ENCODE measurements around the gene LAYN. TPM values are rescaled to one million over a fixed set of nuclear protein-coding genes. Genes with fewer than 3 reads are reported as not detected.

The LAYN gene
- total RNA-seq, 1 donor = 81.8 TPM

GRCh38 chr11:111561306-111561705 is 20.8 kb downstream of the LAYN start:
- no peaks in the 10 kb centered on the region for H4K20me1 ChIP-seq (ENCODE audit: insufficient read depth, low read length)
- H3K4me3 ChIP-seq (ENCODE audit: insufficient read depth, low read length) = no peak overlapping the region
- DNase-seq (ENCODE audit: insufficient read length, low spot score, missing footprints) = no peak
- H3K36me3 ChIP-seq (ENCODE audit: insufficient read depth, low read length) = peaks cover 29% of the 10 kb centered on the region
- H3K4me2 ChIP-seq (ENCODE audit: insufficient read depth, low read length) = peak overlapping the region; percentile 22
- peaks cover 40% of the 10 kb centered on the region for H3K4me1 ChIP-seq (ENCODE audit: insufficient read depth, low read length)
- TF ChIP-seq CTCF (IDR thresholded peaks at IDR 0.05; ENCODE audit: extremely low read depth, low read depth, low read length) = no peak
- no peaks in the 10 kb centered on the region for H3K79me2 ChIP-seq (ENCODE audit: insufficient read depth, low read length)
- no peak overlapping the region for H2AFZ ChIP-seq (ENCODE audit: low read length)
- H3K27me3 ChIP-seq (ENCODE audit: insufficient read depth, low read length) = no peaks in the 10 kb centered on the region
- peak overlapping the region; percentile 70 for H3K27ac ChIP-seq (ENCODE audit: low read depth, low read length)
- H3K9me3 ChIP-seq (ENCODE audit: low read depth, low read length) = no peaks in the 10 kb centered on the region

- peak overlapping the region; percentile 22 for H3K4me2 ChIP-seq (ENCODE audit: insufficient read depth, low read length)
- H3K4me1 ChIP-seq (ENCODE audit: insufficient read depth, low read length) = peaks cover 34% of the 10 kb centered on the region
- no peaks in the 10 kb centered on the region for H4K20me1 ChIP-seq (ENCODE audit: insufficient read depth, low read length)
- H3K27me3 ChIP-seq (ENCODE audit: insufficient read depth, low read length) = no peaks in the 10 kb centered on the region
- DNase-seq (ENCODE audit: insufficient read length, low spot score, missing footprints) = peak; percentile 85
- H3K27ac ChIP-seq (ENCODE audit: low read depth, low read length) = peak overlapping the region; percentile 70
- H3K9me3 ChIP-seq (ENCODE audit: low read depth, low read length) = no peaks in the 10 kb centered on the region
- H3K4me3 ChIP-seq (ENCODE audit: insufficient read depth, low read length) = no peak overlapping the region
- peaks cover 25% of the 10 kb centered on the region for H3K36me3 ChIP-seq (ENCODE audit: insufficient read depth, low read length)
- no peak for TF ChIP-seq CTCF (IDR thresholded peaks at IDR 0.05; ENCODE audit: extremely low read depth, low read depth, low read length)
- no peaks in the 10 kb centered on the region for H3K79me2 ChIP-seq (ENCODE audit: insufficient read depth, low read length)
- H2AFZ ChIP-seq (ENCODE audit: low read length) = no peak overlapping the region
Measured at GRCh38 chr11:111561791-111562325, 21.3 kb downstream of the LAYN start.

GRCh38 chr11:111562692-111563389 is 22.3 kb downstream of the LAYN start:
- Histone ChIP-seq H3K79me2 (ENCODE audit: insufficient read depth, low read length) (no peaks in the 10 kb centered on the region), H3K27ac (ENCODE audit: low read depth, low read length) (peak overlapping the region; percentile 70), H4K20me1 (ENCODE audit: insufficient read depth, low read length) (no peaks in the 10 kb centered on the region), H3K36me3 (ENCODE audit: insufficient read depth, low read length) (peaks cover 25% of the 10 kb centered on the region), H3K4me2 (ENCODE audit: insufficient read depth, low read length) (no peak overlapping the region), H3K9me3 (ENCODE audit: low read depth, low read length) (no peaks in the 10 kb centered on the region), H2AFZ (ENCODE audit: low read length) (no peak overlapping the region), H3K27me3 (ENCODE audit: insufficient read depth, low read length) (no peaks in the 10 kb centered on the region), H3K4me1 (ENCODE audit: insufficient read depth, low read length) (peaks cover 26% of the 10 kb centered on the region), H3K4me3 (ENCODE audit: insufficient read depth, low read length) (no peak overlapping the region)
- TF ChIP-seq CTCF (IDR thresholded peaks at IDR 0.05; ENCODE audit: extremely low read depth, low read depth, low read length) = no peak
- DNase-seq (ENCODE audit: insufficient read length, low spot score, missing footprints) = no peak

GRCh38 chr11:111565114-111565720 is 24.7 kb downstream of the LAYN start:
- Histone ChIP-seq H3K36me3 (ENCODE audit: insufficient read depth, low read length) (peaks cover 19% of the 10 kb centered on the region), H4K20me1 (ENCODE audit: insufficient read depth, low read length) (no peaks in the 10 kb centered on the region), H2AFZ (ENCODE audit: low read length) (no peak overlapping the region), H3K79me2 (ENCODE audit: insufficient read depth, low read length) (no peaks in the 10 kb centered on the region), H3K9me3 (ENCODE audit: low read depth, low read length) (no peaks in the 10 kb centered on the region), H3K27ac (ENCODE audit: low read depth, low read length) (no peak overlapping the region), H3K4me3 (ENCODE audit: insufficient read depth, low read length) (no peak overlapping the region), H3K4me1 (ENCODE audit: insufficient read depth, low read length) (peaks cover 19% of the 10 kb centered on the region), H3K27me3 (ENCODE audit: insufficient read depth, low read length) (no peaks in the 10 kb centered on the region), H3K4me2 (ENCODE audit: insufficient read depth, low read length) (no peak overlapping the region)
- peak; percentile 90 for TF ChIP-seq CTCF (IDR thresholded peaks at IDR 0.05; ENCODE audit: extremely low read depth, low read depth, low read length)
- peak; percentile 71 for DNase-seq (ENCODE audit: insufficient read length, low spot score, missing footprints)
